HG03039 (cell line): ENCODE data around the gene MUL1.
"Not testable (repeated sequence)": the region's sequence is repeated elsewhere in the genome, so short reads cannot be mapped to it uniquely, and the experiment has no call there.

ENCODE experiments used
- ATAC-seq: cut with Tn5 transposase; IDR thresholded peaks from one replicate; pipeline ENCODE4 v1.9.1; 2021; ENCODE audit warnings: mild to moderate bottlenecking, moderate library complexity; ENCODE audit not compliant: unreplicated experiment

Gene MUL1

DNA sequence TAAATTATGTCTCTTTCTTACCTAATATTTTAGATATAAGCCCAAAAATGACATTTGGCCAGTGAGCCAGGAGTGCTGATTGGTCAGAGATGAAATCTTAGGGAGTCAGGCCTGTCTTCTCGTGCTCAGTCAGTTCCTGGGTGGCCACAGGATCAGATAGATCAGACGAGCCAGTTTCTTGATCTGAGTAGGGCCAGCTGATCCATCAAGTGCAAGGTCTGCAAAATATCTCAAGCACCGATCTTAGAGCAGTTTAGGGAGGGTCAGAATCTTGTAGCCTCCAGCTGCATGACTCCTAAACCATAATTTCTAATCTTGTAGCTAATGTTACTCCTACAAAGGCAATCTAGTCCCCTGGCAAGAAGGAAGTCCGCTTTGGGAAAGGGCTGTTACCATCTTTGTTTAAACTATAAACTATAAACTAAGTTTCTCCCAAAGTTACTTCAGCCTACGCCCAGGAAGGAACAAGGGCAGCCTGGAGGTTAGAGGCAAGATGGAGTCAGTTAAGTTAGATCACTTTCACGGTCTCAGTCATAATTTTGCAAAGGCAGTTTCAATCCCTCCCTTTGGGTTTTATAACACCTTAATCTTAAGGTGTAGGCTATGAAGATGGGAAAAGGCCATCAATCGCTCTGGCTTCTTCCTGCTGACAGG lies 11.8 kb upstream of the MUL1 start:
- ATAC-seq = not testable (repeated sequence)

DNA sequence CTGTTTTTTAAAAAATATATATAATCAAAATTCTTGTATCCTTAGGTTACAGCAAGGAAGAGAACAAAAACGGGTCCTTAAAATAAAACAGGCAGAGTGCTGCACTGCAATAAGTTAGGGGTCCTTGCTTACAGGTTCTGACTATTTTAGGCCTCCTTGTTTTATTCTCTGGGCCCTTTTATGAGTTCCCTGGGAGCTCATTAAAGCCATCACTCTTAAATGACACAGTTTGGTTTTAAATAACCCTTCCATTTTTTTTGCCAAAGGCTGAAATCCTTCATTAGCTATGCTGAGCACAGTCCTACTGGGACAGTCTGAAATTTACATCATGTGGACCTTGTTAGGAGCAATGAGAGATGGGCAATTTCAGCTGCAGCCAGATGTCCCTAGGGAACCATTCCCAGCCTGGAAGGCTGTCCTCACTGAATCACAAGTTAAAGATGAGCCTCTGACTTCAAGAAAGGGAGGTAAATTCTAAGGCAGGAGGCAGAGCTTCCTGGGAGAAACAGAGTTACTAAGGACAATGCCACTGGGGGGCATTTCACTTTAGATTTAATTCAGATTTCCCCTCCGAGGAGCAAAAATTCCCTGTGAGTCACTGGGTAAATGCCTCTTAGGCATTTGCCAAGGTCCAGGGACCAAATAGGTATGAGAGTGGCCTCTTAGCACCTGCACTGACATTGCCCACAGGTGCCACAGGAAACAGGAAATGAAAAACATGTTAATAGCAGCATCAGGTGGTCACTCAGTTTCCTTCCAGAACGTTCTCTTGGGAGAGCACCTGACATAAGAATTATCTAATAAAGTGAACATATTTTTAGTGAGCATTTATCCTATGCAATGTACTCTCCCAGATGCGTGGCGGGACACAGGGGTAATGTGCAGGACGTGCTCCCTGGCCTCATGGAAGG lies 3.8 kb upstream of the MUL1 start:
- no peak for ATAC-seq

DNA sequence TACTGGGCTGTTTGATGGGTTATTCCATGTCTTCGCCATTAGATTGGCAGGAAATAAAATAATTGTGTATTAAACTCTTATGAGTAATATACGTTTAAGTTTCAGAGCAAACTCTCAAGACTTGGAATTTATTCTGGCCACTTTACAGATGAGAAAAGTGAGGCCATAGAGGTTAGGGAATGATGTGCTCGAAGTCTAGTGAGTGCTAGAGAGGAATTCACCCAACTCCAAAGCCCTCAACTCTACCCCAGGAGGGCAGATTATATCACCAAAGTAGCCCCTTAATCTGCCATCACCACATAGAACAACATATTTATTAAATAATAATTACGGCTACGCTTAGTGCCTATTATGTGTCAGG lies 440 bp upstream of the MUL1 start:
- no peak for ATAC-seq

DNA sequence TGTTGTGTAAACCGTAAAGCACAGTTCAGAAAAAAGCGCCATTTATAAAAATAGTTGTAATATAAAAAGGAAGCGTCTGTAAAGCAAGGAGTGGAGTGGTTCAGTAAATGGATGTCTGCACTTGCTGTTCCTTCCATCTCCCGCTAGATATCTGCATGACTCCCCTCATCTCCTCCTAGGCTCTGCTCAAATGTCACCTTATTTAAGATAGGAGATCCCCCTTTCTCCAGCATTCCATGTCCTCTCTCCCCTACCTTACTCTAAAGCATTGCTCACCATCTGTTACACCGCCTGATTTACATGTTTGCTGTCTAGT lies 745 bp downstream of the MUL1 start:
- ATAC-seq = no peak

DNA sequence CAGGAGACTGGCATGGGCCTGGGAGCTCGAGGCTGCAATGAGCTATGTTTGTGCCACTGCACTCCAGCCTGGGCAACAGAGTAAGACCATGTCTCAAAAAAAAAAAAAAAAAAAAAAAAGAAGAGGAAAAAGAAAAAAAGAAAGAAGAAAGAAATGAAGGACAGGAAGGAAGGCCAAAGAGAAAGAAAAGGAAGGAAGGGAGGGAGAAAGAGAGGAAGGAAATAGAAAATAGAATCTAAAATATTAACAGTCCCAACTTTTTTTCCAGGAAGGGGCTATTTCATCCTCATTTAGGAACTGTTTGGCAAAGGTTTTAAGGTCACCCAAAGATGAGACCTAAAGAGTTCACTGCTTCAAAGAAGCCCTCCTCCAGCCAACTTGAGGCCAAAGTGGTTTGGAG lies 2.5 kb downstream of the MUL1 start:
- no peak for ATAC-seq

DNA sequence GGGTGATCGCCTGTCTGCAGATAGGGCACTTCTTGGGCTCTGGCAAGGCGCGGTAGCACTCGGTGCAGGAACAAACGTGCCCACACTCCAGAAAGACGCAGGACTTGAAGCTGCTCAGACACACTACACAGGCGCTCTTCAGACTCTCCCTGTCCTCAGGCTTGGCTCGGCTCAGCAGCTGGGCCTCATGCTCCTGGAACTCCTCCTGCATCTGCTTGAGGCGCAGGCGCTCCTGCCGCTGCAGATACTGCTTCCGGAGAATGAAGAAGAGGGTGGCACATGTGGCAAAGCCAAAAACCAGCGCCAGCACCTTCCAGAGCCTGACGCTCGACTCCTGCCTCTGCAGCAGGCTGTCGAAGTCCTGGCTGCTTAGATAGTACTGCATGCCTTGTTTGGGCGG lies 7.2 kb downstream of the MUL1 start:
- no peak for ATAC-seq

DNA sequence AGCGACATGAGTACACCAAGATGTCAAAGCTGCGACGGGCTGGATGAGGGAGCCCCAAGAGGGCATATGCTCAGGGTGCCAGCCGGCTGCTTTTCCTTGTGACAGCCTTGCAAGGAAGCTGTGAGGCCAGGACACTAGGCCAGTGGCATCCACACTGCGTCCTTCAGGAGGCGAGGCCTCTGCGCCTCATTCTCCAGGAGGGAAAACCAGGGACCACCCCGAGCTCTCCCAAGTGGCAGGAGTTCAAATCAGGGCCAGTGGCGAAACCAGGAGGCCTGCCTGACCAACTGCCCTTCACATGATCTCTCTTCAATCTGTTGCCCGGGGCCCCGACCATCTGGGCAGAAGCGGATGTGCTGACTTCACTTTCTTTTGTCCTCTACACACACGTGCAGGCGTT lies 8.2 kb downstream of the MUL1 start:
- no peak for ATAC-seq

DNA sequence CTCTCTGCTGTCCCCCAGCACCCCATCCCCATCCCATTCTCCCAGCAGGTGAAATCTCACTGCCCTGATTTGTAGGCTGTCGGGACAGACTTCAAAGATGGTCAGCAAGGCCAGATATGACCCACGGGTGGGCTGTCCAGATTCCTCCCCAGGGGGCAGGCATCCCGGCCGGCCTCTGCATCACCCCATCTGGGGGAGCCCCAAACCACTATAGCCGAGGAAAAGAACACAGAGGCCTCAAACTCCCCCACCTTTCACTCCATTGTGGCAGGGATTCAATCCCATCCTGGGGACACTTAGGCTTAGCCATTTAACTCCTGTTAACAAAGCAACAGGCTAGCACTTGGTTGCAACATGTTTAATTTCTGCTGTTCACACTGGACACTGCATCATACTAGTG lies 8.8 kb downstream of the MUL1 start:
- ATAC-seq = no peak

DNA sequence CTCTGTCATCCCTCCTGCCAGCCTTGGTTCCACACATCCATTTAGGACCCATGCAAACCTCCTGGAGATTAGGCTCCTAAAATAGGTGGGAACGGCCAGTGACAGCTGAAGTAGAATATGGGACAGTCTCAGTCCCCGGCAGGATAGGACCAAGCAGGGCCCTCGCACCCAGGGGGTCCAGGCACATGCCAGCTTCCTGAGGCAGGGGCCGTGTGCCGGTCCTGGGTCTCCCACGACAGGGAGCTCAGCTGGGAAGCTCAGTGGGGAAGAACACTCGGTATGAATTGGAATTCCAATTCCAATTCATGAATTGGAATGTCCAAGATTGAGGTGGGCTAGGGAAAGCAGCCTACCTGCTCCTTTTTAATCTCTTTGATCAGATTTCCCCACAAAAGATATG lies 9.8 kb downstream of the MUL1 start:
- no peak for ATAC-seq

DNA sequence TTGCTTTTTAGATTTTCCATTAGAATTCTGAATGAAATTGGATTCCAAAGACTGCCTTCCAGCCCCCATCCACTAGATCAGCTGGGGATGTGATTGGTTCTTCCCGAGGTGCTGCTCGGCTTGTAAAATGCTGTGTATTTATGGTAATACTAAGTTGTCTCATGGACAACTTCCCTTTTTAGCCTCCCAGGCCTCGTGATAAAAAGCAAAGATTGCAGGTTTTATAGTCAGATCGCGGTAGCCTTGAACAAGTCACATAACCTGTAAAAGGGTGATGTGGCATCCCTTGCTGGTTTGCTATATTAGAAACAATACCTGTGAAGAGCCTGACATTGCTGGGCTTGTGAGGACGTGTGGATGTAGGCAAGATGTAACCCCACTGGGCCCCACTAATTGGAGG lies 10.4 kb downstream of the MUL1 start:
- no peak for ATAC-seq

DNA sequence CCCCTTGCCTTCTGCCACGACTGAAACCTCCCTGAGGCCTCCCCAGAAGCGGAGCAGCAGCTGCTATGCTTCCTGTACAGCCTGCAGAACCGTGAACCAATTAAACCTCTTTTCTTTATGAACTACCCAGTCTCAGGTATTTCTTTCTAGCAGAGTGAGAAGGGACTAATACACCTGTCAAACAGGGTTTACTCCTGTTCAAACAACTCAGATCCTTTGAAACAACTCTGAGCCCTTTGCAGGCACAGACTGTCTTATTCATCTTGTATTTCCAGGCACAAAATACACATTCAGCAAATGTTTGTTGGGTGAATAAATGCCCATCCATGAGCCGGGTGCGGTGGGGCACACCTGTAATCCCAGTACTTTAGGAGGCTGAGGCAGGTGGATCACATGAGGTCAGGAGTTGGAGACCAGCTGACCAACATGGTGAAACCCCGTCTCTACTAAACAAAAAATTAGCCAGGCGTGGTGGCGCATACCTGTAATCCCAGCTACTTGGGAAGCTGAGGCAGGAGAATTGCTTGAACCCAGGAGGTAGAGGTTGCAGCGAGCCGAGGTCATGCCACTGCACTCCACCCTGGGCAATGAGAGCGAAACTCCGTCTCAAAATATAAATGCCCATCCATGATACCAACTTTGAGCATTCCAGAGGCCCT lies 11.1 kb downstream of the MUL1 start:
- not testable (repeated sequence) for ATAC-seq

DNA sequence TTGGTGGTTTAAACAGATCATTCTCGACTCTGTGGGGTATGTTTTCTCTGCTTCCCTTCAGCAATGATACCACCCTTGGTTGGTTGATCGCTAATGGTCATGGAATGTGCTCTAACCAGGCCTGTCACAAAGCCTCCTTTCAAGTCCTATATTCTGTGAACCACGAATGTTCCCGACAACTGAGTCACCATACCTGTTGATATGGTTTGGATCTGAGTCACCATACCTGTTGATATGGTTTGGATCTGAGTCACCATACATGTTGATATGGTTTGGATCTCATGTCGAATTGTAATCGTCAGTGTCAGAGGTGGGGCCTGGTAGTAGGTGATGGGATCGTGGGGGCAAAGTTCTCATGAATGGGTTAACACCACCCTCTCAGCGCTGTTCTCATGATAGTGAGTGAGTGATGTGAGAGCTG lies 11.7 kb downstream of the MUL1 start:
- ATAC-seq = no peak

DNA sequence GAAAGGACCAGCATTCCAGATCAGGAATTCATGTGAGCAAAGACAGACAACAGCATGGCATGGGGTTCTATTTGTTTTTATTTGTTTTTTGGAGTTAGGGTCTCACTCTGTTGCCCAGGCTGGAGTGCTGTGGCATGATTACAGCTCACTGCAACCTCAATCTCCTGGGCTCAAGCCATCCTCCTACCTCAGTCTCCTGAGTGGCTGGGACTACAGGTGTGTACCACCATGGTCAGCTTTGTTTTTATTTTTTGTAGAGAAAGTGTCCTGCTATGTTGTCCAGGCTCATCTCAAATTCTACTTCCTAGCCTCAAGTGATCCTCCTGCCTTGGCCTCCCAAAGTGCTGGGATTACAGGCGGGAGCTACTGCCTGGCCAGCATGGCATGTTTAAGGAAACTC lies 12.3 kb downstream of the MUL1 start:
- ATAC-seq = no peak

DNA sequence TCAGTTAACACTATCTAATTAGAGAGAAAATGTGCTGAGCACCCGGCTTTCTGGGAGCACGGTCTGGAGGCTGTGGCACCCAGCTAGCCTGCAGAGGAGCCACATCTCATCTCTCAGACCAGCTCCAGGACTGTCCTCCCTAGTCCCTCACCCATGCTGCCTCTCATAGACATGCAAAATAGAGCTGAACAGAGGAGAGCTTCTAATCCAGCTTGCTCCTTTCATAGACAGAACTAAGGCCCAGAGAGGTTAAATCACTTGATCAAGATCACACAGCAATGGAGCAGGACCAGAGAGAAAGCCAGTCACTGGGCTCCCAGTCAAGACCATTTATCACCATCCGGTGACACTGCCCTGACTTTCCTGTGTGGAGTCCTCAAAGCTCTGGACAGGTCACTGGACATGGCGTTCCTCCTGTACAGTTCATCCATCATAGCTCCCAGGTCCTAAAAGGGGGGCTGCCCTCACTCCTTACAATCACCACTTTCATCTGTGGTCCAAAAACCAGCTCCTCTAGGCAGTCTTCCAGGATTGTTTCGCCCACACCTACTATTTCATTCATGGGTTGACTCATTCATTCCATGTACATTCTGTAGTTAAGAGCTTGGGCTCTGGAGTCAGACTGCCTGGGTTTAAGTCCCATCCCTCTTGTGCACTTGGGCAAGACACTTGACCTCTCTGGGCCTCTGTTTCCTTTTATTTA lies 13.2 kb downstream of the MUL1 start:
- ATAC-seq = no peak

DNA sequence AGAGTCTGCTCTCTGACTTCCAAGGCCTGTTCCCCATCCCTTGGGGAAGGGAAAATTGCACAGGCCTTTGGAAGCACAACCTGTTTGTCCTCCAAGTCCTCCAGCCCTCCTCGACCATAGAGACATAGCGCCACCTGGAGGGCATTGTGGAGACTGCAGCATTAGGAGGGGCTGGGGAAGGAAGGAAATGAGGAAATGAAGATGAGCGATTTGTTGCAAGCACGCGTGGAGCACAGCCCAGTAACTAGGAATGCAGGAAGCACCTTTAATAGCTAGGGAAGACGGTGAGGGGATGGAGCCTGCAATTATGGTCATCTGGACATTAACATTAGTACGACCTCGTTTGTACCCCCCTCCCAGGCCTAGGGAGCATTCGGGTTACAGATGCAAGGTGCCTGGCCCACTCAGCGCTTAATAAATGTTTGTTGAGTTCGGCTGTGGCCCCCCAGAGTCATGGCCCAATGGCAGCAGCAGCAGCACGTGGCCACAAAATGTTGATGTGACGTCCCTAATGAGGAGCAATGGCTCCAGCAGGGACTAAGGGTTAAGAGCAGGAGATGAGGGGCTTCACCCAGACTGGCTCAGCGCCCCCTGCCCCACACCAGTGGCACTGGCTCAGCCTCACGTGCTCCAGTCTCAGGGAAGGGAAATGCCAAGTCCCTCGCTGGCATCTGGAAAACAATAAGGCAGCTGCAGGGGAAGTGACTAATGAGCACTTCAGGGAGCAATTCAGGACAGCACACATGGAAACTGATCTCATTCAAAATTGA lies 13.9 kb downstream of the MUL1 start:
- no peak for ATAC-seq

DNA sequence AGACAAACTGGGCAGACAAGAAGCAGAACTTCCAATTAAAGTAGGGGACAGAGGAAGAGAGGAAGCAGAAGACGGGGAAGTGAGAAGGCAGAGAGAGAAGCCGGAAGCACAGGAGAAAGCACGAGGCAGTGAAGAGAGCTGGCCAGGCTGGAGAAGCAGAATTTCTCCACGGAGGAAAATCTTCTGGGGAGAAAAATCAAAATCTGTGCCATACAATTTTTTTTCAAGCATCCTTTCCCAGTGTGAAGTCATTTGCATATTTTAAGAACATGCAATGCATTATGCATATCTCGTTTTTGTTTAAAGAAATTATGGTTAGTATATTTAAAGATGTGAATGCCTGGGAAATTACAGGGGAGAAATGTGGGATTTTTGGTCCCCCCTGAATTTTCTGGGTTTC lies 14.6 kb downstream of the MUL1 start:
- no peak for ATAC-seq

DNA sequence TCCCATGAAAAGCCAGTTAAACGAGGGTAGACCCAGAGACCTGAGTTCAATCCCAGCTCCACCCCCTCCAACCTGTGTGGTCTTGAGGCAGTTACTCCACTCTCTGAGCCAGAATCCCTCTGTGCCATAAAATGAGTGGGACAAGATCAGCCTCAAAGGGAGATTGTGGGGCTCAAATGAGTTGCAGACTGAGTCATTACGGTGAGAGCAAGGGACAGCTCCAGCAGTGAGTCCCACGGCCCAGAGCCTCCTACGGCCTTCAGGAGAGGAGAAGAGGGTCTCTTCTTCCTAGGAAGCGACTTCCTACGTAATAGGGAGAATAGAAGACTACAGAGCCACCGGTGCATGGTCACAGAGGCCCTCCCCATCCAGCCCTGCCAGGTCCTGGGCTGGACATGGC lies 15.2 kb downstream of the MUL1 start:
- ATAC-seq = no peak

DNA sequence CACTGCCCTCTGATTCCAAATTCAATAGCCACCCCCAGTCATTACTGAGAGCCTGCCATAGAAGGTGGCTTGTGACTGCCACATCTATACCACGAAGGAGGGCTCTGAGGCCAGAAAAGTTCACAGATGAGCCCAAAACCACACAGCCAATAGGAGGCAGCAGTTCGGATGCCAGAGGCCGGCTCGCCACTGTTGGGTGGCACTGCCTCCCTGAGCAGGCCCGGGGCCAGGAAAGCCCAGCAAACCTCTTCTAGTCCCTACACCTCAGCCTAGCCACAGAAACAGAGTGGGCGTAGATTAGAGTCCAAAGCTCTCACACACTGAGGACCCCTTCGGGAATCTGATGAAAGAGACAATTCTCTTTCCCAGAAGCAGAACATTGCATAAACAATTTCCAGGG lies 16.1 kb downstream of the MUL1 start:
- no peak for ATAC-seq

DNA sequence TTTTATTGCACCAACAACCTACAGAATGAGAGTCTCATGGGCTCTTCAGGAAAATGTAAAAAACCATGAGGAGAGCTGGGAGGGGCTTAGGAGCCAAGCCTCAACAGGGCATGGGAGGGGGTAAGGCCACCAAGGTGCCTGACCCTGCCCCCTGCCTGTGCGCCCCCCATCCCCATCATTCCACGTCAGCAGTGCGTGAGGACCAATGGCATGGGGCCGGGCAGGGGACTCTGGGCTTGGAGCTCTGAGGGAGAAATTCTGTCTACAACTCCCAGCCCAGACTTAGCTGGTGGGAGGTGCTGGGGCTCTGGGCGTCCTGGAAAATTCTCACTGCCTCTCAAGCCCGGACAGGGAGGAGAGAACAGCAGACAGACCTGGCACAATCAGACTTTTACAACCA lies 16.8 kb downstream of the MUL1 start:
- ATAC-seq = no peak

DNA sequence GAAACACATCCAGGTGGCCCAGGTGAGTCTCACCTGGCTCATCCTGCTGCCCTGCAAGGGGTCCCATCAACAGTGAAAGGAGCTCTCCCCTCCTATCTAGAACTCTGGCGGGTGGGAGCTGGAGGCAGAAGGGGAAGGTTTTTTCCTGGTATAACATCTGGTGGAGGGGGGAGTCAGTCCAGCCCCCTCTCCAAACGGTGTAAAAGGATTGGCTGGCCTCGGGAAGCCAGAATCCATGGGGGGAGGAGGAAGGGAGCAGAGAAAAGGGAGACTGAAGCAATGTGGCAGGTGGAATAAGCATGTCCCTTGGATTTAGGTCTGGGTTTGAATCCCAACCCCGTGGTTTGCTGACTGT lies 20.7 kb downstream of the MUL1 start:
- no peak for ATAC-seq
